NCI-H69 (cell line): ENCODE data around the gene SLC4A2.

Experiments used
- DNase-seq: peaks from one replicate; lab custom pipeline; 2025; lab: John Stamatoyannopoulos, UW

Gene SLC4A2

DNA sequence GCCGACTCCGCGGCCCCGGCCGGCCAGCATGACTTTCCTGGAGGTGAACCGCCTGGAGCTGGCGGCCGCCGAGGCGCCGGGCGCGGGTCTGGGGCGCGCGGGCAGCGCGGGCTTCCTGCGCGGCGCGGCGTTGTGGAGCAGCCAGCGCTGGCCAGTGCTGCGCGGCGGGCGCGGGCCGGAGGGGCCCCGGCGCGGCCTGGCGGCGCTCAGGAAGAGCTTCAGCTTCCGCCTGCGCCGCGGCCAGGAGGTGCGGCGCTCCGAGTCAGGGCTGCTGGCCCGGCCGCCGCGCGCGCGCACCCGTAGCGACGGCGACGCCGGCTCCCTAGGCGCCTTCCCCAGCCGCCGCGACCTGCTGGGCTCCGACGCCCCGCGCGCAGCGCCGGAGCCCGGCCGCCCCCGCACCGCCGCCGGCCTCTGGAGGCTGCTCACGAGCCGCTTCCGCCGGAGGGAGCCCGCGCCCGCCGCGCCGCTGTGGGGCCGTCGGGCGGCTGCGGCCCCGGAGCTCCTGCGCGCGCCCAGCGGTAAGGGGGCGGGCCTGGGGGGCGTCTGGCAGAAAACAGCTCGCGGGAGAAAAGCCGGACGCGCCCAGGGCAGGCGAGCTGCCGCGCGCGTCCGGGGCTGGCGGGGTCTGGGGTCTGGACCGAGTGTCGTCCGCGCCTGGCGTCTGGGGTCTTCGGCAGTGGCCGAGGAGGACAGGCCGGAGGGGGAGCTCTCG, 55.9 kb downstream of the SLC4A2 start:
- no peak for DNase-seq

DNA sequence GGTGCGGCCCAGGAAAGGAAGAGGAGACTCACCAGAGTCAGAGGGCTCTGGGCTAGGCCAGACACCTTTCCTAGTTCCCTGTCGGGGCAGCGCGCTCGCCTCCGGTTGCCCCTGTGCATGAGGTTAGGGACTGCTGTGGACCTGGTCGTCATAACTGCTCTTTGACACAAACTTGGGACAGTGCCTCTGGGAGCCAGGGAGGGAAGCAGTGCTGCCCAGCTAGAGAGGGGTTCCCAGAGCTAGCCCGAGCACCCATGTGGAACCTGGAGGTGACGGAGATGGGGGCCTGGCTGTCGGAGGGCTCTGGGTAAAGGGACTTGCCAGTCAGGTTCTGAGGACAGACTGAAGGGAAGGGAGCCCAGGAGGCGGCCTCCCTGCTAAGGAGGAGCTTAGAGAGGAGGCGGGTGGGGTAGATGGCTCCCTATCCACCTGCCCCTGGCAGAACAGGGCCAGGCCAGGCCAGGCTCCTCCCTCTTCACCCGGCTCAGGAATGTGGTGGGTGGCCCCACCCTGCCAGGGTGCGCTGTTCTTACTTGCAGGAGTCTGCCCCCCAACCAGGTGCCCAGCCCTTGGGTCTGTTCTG, 56.5 kb downstream of the SLC4A2 start:
- DNase-seq = no peak

DNA sequence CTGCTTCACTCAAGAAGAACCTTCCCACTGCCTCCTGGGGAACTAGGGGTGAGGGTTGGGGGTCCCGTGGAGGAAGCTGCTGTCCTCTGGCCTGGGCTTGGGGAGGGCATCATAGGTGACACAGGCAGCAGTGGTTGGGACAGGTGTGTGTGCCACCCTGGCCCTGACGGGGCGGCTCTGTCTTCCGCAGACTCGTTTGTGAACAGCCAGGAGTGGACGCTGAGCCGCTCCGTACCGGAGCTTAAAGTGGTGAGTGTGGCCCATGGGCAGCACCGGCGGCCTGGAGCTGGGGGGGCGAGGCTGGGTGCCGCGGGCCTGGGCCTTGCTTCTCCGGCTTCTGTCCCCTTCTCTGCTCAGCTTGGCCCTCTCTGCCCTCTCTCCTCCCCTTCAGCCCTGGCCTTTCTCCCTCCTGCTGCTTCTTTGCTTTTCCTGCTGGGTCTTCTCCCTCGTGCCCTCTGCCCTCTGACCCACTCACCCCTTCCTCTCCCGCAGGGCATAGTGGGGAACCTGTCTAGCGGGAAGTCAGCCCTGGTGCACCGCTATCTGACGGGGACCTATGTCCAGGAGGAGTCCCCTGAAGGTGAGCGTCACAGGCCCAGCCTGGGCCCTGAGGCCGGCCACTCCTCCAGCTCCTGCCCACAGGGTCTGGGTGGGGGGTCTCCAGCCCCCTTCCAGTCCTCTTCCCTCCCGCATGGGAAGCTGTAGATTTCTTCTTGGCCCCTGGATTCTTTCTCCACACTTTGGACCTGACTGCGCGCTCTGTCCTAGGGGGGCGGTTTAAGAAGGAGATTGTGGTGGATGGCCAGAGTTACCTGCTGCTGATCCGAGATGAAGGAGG, 57.4 kb downstream of the SLC4A2 start:
- DNase-seq = no peak

DNA sequence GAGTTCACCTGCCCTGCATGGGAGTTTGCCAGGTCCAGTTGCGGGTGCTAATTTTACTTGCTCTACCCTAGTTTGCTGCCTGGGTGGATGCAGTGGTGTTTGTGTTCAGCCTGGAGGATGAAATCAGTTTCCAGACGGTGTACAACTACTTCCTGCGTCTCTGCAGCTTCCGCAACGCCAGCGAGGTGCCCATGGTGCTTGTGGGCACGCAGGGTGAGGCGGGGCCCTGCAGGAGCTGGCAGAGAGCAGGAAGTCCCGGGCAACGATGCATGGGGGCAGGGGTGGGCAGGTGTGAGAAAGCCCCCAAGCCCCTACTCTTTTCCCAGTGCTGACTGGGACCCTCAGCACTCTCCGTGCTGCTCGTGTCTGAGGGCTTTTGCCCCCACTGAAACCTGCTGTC, 58.2 kb downstream of the SLC4A2 start:
- no peak for DNase-seq

DNA sequence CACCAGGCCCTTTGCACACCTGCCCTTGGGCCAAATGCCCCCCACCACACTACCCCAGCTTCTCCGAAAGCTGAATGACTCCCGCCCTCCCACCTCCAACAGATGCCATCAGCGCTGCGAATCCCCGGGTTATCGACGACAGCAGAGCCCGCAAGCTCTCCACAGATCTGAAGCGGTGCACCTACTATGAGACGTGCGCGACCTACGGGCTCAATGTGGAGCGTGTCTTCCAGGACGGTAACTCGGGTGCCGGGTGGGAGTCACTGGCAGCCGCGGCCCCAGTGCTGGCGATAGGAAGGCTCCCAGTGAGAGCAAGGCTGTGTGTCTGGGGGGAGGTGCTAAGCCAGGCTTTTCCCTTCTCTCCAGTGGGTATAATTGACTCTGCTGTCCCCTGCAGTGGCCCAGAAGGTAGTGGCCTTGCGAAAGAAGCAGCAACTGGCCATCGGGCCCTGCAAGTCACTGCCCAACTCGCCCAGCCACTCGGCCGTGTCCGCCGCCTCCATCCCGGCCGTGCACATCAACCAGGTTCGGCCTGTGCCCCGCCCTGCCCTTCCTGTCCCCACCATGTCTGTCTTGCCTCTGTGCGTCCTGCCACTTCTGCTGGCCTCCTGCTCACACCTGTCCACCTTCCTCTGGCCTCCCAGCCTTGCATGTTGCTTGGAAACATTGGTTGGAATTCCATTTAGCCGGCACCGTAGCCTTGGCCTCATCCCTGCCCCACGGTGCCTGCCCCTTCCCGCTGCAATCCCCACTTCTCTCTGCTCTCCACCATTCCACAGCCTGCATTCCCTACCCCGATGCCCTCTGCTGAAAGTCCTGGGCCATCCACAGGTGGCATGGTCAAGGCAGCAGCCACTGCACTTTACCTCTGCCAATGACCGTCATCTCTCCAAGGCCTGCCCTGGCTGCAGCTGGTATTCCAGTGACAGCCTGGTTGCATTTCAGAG, 59.0 kb downstream of the SLC4A2 start:
- DNase-seq = no peak

DNA sequence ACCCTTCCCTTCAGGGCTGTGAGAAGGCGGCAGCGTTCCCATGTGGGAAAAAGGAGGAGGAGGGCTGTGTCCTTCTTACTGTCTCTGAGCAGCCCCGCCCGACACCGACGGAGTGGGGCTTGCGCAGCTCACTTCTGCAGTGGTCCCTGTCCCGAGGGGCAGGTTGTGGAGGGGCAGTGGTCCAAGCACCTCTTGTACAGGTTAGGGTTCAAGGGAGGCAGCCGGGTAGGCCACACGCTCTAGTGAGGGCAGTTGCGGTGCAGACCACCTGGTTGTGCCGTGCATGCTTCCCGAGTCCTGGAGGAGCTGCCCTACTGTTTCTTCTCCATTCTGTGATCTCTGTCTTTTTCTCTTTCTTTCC, 59.6 kb downstream of the SLC4A2 start:
- DNase-seq = no peak

DNA sequence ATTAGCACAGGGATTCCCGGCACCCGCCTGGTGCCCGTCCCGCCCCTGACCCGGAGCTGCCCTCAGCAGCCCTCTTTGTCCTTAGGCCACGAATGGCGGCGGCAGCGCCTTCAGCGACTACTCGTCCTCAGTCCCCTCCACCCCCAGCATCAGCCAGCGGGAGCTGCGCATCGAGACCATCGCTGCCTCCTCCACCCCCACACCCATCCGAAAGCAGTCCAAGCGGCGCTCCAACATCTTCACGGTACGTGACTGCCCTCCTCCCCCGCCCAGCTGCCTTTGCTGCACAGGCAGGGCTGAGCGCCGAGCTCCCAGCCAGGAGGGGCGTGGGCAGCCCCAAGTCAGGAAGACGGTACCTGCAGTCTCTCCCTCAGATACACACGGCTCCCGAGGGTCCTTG, 60.5 kb downstream of the SLC4A2 start:
- no peak for DNase-seq

DNA sequence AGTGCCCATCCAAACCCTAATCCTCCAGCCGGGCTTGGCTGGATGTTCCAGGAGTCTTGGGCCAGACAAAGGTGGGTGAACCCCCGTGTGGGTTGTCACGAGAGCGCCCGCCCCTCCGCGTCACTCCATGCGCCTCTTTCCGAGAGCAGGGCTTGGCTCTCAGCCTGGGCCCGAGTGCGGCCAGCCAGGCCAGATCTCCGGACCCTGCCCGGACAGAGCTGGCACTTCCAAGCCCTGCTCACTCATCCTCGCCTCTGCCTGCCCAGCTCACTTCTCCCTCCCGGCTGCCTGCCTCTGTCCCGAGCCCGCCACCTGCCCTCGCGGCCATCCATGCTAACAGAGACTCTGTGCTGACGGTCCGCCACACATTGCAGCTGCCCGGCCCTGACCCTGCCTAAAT, 61.5 kb downstream of the SLC4A2 start:
- DNase-seq = no peak

DNA sequence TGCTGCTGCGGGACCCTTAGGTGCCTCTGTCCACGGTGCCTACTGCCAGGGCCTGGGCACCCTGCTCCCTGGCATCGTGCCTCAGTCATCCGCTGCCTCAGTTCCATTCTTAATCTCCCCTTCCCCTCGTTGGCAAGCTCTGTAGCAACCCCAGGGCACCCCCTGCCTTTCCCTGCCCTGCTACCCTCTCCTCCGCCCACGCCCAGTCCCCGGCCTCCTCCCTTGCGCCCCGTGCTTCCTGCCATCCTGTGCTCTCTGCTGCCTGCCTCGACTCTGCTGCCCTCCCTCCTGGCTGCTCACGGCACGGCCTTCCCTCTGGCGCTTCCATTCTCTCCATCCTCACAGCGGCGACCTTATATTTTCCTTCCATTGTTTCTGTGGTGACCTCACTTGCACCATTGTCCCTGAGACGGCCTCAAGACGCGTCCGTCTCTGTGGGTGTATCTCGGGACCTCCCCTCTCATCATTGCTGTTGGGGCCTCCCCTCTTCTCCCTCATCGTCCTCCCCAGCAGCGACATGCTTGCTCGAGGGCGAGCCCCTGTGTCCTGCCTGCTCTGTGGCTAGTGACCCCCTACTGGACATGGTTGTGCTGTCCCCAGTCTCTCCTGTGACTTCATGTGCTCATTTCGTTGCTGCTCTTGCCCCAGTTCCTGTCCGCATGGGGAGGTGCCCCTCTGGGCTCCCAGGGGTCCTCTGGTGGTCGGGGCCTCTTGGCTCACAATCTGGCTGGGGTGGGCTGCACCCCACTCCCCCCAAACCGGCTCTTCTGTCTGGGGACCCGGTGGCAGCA, 62.2 kb downstream of the SLC4A2 start:
- no peak for DNase-seq

DNA sequence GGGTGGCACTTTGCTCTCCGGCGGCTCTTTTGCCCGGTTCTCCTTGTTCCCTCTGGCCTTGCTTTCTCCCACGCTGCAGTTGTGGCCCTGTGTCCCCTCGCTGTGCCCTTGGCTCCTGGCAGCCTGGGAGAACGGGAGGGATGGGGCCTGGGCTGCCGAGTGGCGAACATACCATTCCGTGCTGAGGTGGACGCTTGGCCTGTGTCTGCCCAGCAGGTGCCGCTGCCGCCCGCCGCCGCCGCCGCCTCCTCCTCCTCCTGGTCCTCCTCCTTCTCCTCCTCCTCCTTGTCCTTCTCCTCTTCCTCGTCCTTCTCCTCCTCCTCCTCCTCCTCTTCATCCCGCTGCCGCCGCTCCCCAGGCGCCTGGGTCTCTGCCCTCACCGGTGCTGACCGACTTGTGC, 62.9 kb downstream of the SLC4A2 start:
- DNase-seq = no peak

DNA sequence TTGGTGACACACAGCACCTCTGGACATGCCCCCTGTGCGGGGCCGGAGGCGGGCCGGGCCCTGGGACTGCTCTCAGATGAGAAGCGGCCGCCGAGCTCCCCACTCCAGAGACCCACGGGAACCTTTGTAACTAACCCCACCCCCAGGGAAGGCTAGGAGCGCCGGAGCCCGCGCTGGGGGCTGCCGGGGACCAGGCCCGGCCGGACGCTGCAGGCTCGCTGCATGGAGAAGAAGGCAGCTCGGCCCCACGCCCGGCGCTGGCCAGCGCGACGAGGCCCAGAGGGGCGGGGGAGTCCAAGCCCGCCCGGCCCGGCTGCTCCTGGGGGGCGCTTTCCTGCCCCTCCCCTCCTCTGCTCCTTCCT, 63.4 kb downstream of the SLC4A2 start:
- no peak for DNase-seq

DNA sequence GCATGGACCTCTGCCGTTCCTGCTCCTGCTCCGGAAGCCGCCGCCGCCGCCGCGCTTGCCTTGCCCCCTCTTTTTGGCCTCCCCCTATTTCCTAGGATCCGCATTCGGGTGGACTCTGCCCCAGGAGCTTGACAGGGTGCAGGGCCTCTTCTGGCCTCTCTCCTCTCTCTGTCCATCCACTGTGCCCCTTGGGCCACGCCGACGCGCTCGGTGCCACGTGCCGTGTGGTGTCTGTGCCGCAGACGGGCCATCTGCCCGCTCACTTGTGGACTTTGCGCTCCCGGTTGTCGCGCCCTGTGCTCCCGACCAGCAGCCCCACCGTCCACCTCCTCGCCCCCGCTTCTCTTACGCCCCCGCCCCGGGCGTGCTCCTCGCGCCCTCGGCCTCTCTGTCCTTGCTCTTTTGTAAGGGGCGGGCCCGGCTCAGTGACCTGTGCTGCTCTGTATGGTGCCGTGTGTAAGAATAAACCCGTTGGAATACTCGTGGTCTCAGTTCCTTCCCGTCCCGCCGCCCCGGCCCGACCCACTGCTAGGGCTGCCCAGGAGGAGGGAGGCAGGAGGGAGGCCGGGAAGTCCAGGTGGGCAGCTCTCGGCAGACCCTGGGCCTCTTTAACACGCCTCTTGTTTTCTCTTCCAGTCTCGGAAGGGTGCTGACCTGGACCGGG, 63.9 kb downstream of the SLC4A2 start:
- no peak for DNase-seq

DNA sequence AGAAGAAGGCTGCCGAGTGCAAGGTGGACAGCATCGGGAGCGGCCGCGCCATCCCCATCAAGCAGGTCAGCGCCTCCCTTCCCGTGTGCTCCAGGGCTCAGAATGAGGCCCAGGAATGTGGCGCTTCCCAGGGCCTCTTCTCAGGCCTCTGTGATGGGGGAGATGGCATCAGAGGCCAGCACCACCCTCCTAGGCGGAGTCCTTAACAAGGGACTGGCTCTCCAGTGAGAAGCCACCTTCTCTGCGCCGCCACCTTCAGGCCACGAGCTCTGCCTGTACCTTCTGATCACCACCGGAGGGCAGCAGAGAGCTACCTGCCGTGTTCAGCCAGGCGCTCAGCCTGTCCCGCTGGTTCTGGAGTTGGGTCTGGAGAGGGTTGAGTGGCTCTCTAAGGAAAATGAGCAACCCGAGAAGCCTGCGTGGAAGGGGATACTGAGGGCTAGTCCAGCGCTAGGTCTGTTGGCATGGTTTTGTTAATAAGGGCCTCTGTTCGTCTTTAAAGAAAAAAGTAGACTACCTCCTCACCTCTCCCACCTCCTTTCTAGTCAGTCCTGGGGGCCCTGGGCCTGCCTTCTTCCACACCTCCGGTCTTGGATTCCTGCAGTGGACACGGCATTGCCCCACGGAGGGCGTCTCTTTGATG, 64.6 kb downstream of the SLC4A2 start:
- DNase-seq = peak; percentile 76

DNA sequence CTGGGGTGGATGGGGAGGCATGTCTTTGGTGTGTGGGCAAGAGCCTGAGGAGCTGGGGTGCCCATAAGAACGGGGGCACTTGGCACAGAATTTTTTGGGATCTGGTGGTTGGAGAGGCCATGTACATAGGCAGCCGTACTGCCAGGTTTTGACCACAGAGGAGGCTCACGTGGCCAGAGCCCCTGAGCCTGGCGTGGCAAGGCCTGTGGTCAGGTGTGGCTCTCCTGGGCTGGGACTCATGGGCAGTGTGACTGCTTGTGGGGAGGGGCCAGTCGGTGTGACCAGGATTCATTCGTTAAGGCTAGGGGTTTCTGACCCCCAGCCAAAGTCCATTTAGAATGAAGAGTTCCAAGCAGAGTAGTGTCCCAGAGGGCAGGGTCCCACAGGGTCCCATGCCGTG, 65.1 kb downstream of the SLC4A2 start:
- DNase-seq = no peak

DNA sequence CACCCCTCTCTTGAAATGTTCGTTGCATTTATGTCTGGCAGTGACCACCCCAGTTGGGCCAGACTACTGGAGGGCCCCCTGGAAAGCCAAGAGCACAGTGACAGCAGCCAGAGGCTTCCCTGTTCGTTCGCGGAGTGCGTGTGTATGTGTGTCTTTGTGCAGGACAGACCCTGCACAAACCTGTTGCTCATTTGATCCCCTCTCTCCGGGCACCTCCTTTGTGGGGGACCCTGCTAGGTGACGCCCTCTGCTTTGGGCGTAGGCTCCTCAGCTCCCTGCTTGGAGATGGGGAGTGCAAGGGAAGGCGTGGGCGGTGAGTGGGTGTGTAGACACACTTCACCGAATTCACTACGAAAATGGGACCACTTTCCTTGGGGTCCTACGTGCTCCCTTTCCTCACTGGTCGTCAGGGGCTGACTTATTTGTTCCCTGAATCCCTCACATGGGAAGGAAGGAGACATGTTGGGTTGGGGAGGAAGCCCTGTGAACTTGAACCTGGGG, 65.6 kb downstream of the SLC4A2 start:
- no peak for DNase-seq

DNA sequence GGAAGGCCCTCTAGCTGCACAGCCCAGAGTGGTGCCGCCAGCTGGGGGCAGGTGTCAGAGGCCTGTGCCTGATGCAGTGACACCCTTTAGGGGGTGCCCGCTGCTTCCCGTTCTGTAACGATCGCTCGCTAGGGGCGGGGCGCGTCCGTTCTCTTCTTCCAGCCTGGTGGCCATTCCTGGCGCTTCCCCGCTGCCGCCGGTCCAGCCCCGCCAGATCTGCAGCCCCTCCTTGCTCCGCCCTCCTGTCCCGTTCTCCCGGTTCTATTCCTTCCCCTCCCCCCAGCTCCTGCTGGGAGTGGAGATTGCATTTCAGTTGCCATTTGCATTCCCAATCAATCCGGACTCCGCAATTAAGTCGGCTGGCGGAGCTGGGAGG, 66.1 kb downstream of the SLC4A2 start:
- DNase-seq = no peak

DNA sequence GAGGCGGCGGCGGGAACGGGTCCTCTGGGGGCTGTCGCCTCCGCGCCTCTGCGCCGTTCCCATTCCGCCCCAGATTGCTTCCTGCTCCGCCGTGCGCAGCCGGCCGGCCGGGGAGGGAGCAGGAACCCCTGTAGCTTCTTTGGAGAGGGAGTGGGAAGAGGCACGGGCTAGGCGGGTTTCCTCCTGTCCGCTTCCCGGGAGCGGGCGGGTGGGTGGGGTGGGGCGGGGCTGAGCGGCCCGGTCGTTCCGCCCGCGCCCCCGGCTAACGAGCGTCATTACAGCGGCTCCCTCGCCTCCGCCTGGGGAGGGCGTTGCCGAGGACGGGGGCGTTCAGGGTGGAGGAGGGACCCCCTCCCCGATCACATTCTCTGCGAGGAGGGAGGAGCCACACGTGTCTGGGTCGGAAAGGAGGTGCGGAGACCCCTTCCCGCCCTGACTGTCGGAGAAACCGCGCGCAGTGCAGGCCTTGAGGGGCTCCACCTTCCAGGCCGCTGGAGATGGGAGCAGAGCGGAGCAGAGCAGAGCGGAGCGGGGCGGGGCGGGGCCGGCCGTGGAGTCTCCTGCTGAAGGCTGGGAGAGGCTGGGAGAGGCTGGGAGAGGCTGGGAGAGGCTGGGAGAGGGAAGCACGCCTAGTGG, 66.6 kb downstream of the SLC4A2 start:
- peak; percentile 74 for DNase-seq
